ENCODE results near the gene STON2.

DNA sequence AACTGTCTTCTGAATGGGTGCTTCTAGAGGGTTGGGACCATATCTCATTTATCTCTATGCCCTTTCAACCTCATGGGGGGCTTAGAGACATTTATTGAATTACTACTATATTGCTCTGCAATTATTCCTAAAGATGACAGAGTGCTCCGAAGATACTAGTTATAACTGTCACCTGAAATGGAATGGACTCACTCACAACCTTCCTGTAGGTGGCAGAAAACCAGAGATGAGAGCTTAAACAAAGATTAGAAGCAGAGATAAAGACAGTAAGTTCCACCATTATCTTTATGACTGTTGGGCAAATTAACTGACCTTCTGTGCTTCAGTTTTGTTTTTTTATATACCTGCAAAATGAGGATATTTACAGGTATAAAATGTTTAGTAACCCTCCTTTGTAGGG, 147.8 kb downstream of the STON2 start:
- TF ChIP-seq, protein P1, sequence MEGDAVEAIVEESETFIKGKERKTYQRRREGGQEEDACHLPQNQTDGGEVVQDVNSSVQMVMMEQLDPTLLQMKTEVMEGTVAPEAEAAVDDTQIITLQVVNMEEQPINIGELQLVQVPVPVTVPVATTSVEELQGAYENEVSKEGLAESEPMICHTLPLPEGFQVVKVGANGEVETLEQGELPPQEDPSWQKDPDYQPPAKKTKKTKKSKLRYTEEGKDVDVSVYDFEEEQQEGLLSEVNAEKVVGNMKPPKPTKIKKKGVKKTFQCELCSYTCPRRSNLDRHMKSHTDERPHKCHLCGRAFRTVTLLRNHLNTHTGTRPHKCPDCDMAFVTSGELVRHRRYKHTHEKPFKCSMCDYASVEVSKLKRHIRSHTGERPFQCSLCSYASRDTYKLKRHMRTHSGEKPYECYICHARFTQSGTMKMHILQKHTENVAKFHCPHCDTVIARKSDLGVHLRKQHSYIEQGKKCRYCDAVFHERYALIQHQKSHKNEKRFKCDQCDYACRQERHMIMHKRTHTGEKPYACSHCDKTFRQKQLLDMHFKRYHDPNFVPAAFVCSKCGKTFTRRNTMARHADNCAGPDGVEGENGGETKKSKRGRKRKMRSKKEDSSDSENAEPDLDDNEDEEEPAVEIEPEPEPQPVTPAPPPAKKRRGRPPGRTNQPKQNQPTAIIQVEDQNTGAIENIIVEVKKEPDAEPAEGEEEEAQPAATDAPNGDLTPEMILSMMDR (IDR thresholded peaks at IDR 0.05), result no peak
- TF ChIP-seq POLR2AphosphoS5 (IDR thresholded peaks at IDR 0.05) (no peak), POLR2A (IDR thresholded peaks at IDR 0.05) (no peak)

All from prostate gland (tissue), 2 donors.